GM12872 (cell line): ENCODE measurements around the gene MRPL54.

ENCODE experiments used
- TF ChIP-seq, protein P1 (sequence below): IDR thresholded peaks from 3 replicates; pipeline ENCODE4 v1.5.1; 2011; ENCODE audit warnings: low read depth, mild to moderate bottlenecking, low read length, moderate library complexity; ENCODE audit not compliant: insufficient read depth

MRPL54 gene

DNA sequence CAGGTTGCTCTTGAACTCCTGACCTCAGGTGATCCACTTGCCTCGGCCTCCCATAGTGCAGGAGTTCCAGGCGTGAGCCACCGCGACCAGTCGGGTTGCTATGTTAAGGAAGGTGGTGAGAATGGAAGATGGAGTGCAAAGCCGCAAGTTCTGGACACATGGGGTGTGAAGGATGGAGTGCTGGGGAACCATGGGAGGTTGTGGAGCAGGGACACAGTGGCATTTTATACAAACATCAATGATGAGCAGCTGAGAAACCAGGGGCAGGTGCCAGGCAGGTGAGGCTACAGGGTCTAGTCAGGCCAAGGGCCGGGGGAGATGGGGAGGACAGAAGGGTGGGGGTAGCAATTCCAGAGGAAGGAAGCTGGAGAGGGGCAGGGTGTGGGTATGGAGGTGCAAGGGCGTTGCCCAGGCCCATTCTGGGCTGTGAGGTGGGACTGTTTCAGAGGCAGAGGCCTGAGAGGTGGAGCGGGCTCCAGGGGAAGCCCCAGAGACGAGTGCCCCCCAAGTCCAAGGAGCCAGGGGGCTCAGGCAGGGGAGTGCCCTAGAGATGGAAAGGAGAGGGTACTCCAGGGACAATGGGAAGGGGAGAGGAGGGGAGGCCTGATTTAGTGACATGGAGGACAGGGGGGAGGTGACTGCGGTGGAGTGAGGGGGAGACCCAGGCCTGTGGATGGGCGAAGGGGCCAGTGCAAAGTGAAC lies 11.5 kb downstream of the MRPL54 start:
- TF ChIP-seq, protein P1, sequence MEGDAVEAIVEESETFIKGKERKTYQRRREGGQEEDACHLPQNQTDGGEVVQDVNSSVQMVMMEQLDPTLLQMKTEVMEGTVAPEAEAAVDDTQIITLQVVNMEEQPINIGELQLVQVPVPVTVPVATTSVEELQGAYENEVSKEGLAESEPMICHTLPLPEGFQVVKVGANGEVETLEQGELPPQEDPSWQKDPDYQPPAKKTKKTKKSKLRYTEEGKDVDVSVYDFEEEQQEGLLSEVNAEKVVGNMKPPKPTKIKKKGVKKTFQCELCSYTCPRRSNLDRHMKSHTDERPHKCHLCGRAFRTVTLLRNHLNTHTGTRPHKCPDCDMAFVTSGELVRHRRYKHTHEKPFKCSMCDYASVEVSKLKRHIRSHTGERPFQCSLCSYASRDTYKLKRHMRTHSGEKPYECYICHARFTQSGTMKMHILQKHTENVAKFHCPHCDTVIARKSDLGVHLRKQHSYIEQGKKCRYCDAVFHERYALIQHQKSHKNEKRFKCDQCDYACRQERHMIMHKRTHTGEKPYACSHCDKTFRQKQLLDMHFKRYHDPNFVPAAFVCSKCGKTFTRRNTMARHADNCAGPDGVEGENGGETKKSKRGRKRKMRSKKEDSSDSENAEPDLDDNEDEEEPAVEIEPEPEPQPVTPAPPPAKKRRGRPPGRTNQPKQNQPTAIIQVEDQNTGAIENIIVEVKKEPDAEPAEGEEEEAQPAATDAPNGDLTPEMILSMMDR, result no peak

DNA sequence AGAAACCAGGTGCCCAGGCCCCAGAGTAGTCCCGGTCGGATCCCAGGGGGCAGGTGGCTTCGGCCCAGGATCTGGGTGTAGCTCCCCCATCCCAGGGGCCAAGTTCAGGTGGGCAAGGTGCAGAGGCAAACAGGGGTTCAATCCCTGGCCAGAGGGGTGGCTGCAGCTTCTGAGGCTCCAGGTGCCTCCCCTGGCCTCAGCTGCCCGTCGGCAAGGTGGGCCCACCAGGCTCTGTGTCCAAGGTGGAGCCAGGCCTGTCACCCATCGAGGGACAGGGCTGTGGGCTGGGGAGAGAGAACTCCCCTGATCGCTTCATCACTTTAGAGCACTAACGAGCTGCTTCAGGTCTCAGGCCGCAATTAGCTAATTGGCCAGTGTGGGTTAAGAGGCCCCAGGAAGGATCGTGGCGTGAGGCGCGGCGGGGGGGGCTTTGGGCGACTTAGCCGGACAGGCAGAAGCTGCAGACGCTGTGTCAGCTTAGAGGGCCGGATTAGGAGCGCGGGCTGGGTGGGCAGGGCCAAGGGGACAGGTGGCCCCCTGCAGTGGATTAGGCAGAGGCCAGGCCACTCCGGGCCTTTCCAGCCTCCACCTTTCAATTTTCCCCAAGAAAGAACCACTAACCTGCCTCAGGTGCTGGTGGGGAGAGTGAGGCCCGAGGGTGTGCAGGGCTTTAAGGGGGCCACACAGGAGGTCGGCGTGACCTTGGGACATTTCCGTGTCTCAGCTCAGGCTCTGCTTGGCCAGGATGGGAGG lies 12.3 kb downstream of the MRPL54 start:
- TF ChIP-seq, protein P1, result no peak

DNA sequence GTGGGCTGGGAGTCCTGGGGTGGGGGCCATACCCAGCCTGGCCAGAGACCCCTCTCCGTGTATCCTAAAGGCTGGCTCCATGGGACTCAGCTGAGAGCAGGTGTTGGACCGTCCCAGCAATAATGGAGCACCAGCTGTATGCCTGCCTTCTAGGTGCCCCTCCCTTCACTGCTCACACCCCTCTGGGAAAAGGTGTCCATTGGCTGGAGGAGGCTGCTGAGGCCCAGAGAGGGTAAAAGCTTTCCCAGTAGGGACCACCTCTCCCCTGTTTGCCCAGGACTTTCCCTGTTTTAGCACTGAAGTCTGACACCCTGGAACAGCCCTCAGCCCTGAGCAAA lies 12.9 kb downstream of the MRPL54 start:
- TF ChIP-seq, protein P1, result no peak

DNA sequence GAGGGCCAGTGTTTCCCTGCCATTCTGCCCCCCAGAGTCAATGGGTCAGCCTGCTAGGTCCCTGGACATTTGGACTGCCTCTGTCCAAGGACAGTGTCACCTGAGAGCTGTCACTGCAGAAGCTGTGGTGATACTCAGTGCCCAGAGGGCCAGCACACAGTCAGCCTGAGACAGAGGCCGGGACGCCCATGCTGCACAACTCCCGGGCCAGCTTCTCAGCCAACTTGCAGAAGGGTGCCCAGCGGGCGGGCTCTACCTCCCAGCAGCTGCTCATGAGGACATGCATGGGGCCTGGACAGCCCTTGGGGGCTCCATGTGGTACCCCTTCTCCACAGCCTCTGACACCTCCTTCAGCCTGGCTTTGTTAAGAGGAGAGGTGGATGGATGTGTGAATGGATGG lies 13.3 kb downstream of the MRPL54 start:
- TF ChIP-seq, protein P1, result no peak

DNA sequence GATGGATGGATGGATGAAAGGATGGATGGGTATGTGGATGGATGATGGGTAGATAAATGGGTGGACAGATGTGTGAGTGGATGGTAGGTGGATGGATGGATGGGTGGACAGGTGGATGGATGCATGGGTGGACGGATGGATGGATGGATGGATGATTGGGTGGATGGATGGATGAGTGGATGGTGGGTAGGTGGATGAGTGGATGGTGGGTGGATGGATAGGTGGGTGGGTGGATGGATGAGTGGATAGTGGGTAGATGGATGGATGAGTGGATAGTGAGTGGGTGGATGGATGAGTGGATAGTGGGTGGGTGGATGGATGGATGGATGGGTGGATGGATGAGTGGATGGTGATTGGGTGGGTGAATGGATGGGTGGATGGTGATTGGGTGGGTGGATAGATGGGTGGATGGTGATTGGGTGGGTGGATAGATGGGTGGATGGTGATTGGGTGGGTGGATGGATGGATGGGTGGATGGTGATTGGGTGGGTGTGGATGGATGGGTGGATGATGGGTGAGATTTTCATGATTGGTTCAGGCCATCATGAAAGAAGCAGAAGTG lies 14.1 kb downstream of the MRPL54 start:
- TF ChIP-seq, protein P1, result no peak

DNA sequence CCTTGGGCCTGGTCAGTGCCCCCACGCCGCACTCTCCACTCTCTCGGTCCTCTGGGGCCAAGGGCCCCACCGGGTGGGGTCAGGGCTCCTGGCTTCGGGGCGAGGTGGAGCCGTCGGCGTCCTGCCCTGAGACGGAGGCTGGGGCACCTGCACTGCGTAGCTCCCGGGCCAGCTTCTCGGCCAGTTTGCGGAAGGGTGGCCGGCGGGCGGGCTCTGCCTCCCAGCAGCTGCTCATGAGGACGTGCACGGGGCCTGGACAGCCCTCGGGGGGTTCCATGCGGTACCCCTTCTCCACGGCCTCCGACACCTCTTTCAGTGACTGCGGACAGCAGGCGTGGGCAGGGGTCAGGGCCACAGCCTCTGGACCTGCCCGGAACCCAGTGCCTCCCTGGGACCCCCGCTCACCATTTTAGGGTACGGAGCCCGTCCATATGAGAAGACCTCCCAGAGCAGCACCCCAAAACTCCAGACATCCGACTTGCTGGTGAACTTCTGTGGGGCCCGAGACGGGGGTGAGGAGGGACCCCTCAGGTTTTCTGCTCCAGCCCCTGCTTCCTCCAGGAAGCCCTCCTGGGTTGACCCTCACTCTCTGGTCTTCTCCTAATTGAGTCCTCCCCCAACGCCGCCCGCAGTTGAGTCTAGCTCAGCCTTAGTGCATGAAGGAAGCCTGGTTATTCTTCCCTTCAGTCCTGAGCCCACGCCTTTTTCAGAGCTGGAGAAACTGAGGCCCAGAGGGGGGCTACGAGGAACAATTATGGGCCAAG lies 15.8 kb downstream of the MRPL54 start:
- TF ChIP-seq, protein P1, result no peak
